B cell (primary cell): ENCODE results near the gene HSPB6. TPM values are rescaled to one million over a fixed set of nuclear protein-coding genes. Genes with fewer than 3 reads are reported as not detected.

Experiments used
- ATAC-seq: fragments of 200-7000 bp; cut with Tn5 transposase; one replicate; pipeline ENCODE4 v1.10.0; 2021; ENCODE audit warnings: low read depth, mild to moderate bottlenecking, moderate number of reproducible peaks, moderate library complexity
- CTCF ChIA-PET: fragments of 350-600 bp; sonication (Branson Sonifier 250); formaldehyde crosslinking; loops from one replicate; lab custom pipeline; 2021; ENCODE audit warnings: antibody characterized with exemption, inconsistent platforms; lab: Charles Lee
- POLR2A ChIA-PET: fragments of 350-600 bp; sonication (Branson Sonifier 250); formaldehyde crosslinking; loops from one replicate; lab custom pipeline; 2021; ENCODE audit warnings: antibody characterized with exemption; lab: Charles Lee
- DNase-seq: peaks from one replicate; pipeline ENCODE4 v3.0.0; 2013
- H2AFZ ChIP-seq: 2 replicates; pipeline ENCODE4 v1.6.1; 2012; ENCODE audit warnings: mild to moderate bottlenecking, low read depth, low read length; ENCODE audit not compliant: insufficient read depth, poor library complexity, severe bottlenecking
- H3K27ac ChIP-seq, 2 donors: 1 replicate in 1 of 2; 2 replicates in 1 of 2; pipeline ENCODE4 v1.5.1; 2012 to 2013; ENCODE audit warnings: low read length in 2 of 2, mild to moderate bottlenecking in 2 of 2, moderate library complexity in 1 of 2
- H3K27me3 ChIP-seq, 4 experiments: fragments of 200-600 bp in 1 of 4; sonication (generic) in 1 of 4; replicated peaks in 1 of 4; 1 replicate in 2 of 4; 2 replicates in 2 of 4; pipeline versions ENCODE4 v1.6.1 to v1.7.0; 2013 to 2016; ENCODE audit warnings: low read length in 3 of 4, mild to moderate bottlenecking in 2 of 4, mixed read lengths in 1 of 4, moderate library complexity in 1 of 4; ENCODE audit not compliant: insufficient read depth in 4 of 4, control insufficient read depth in 3 of 4; ENCODE audit errors: control extremely low read depth in 1 of 4
- H3K36me3 ChIP-seq, 2 experiments: replicated peaks in 1 of 2; 1 replicate in 1 of 2; 2 replicates in 1 of 2; pipeline versions ENCODE4 v1.6.1 to v1.7.1; 2013; ENCODE audit warnings: low read length in 1 of 2; ENCODE audit not compliant: insufficient read depth in 2 of 2, control insufficient read depth in 1 of 2; ENCODE audit errors: control extremely low read depth in 1 of 2, extremely low read depth in 1 of 2
- H3K4me1 ChIP-seq, 2 donors: fragments of 200-600 bp in 1 of 2; sonication (generic) in 1 of 2; 1 replicate in 1 of 2; 2 replicates in 1 of 2; pipeline versions ENCODE4 v1.5.1 to v1.6.1; 2013 to 2017; ENCODE audit warnings: low read length in 2 of 2; ENCODE audit not compliant: control insufficient read depth in 2 of 2, insufficient read depth in 2 of 2
- H3K4me2 ChIP-seq: replicated peaks from 2 replicates; pipeline ENCODE3; 2012; ENCODE audit warnings: mild to moderate bottlenecking, low read depth, low read length; ENCODE audit not compliant: poor library complexity, severe bottlenecking
- H3K4me3 ChIP-seq, 5 experiments: fragments of 200-600 bp in 1 of 5; sonication (generic) in 1 of 5; 1 replicate in 3 of 5; 2 replicates in 2 of 5; pipeline versions ENCODE4 v1.5.1 to v1.7.0; 2011 to 2016; ENCODE audit warnings: low read length in 4 of 5, mild to moderate bottlenecking in 4 of 5, low read depth in 2 of 5, control low read depth in 1 of 5, moderate library complexity in 1 of 5; ENCODE audit not compliant: insufficient read depth in 1 of 5; ENCODE audit errors: control extremely low read depth in 1 of 5, extremely low read depth in 1 of 5
- H3K79me2 ChIP-seq: fragments of 200-600 bp; sonication (generic); one replicate; pipeline ENCODE4 v1.6.0; 2016; ENCODE audit warnings: low read length; ENCODE audit not compliant: control insufficient read depth, insufficient read depth
- H3K9ac ChIP-seq: fragments of 200-600 bp; sonication (generic); 2 replicates; pipeline ENCODE4 v1.6.1; 2017; ENCODE audit warnings: mild to moderate bottlenecking, low read length, moderate library complexity
- H3K9me3 ChIP-seq, 3 donors: one replicate each; pipeline versions ENCODE4 v1.6.1 to v1.7.1; 2013; ENCODE audit warnings: low read length in 2 of 3; ENCODE audit not compliant: control insufficient read depth in 2 of 3, insufficient read depth in 1 of 3; ENCODE audit errors: control extremely low read depth in 1 of 3
- H4K20me1 ChIP-seq: 2 replicates; pipeline ENCODE4 v1.6.0; 2012; ENCODE audit warnings: mild to moderate bottlenecking, low read length; ENCODE audit not compliant: insufficient read depth, control insufficient read depth, poor library complexity, severe bottlenecking
- H3K27ac Mint-ChIP-seq: one replicate; pipeline ENCODE4 v1.8.0; 2021; ENCODE audit warnings: mixed read lengths
- H3K27me3 Mint-ChIP-seq: one replicate; pipeline ENCODE4 v1.8.0; 2021; ENCODE audit warnings: mixed read lengths
- H3K4me1 Mint-ChIP-seq: one replicate; pipeline ENCODE4 v1.8.0; 2021; ENCODE audit warnings: mixed read lengths
- H3K4me3 Mint-ChIP-seq: one replicate; pipeline ENCODE4 v1.8.0; 2021; ENCODE audit warnings: mixed read lengths
- H3K9me3 Mint-ChIP-seq: one replicate; pipeline ENCODE4 v1.8.0; 2022; ENCODE audit warnings: mixed read lengths; ENCODE audit not compliant: insufficient read depth
- CTCF ChIP-seq: fragments of 200-600 bp; IDR thresholded peaks from one replicate; pipeline ENCODE4 v1.8.0; 2022; ENCODE audit warnings: antibody characterized with exemption, mild to moderate bottlenecking
- EZH2 ChIP-seq: IDR thresholded peaks from 2 replicates; pipeline ENCODE4 v1.6.1; 2012; ENCODE audit warnings: borderline replicate concordance, low read depth, mild to moderate bottlenecking, moderate library complexity, low read length; ENCODE audit not compliant: insufficient read depth, poor library complexity, severe bottlenecking
- WGBS: methylation state at CpG from one replicate; pipeline ENCODE4 v1.1.5; 2013; ENCODE audit warnings: missing lambda C conversion rate; ENCODE audit not compliant: insufficient coverage; 5-methylcytosine and 5-hydroxymethylcytosine counted together
- intact Hi-C: fragments of 100-400 bp; cut with micrococcal nuclease; formaldehyde crosslinking; loops from one replicate; pipeline ENCODE4 v1.10.0; 2022
- polyA plus RNA-seq: library from polyadenylated mRNA; depleted of rRNA; stranded (reverse); fragments of >200 nt; gene quantifications from 2 replicates; pipeline ENCODE4 v1.2.3, GENCODE V29; 2012
- total RNA-seq, 2 donors: library from RNA; stranded (reverse); fragments of 120-200 nt in 1 of 2; gene quantifications; 1 replicate in 1 of 2; 2 replicates in 1 of 2; pipeline versions ENCODE4 v1.2.3 to v1.2.4, GENCODE V29; 2013 to 2022

Gene HSPB6
- total and polyA plus RNA-seq, 2 donors (not counting 1 experiment from before 2014, with no cell fraction given), result not detected

GRCh38 chr19:35768082-35768421, 11.2 kb upstream of the HSPB6 start:
- 88% methylated on average over 15 of the region's 15 CpGs for WGBS
- TF ChIP-seq CTCF (no peak), EZH2 (no peak)
- no peak overlapping the region for H3K27ac Mint-ChIP-seq
- Histone ChIP-seq H3K27me3 (no peaks in the 10 kb centered on the region), H4K20me1 (no peaks in the 10 kb centered on the region), H3K27ac (no peak overlapping the region), H2AFZ (no peak overlapping the region), H3K36me3 (peaks cover 0 to 8% of the 10 kb centered on the region in 2 experiments), H3K4me1 (no peaks in the 10 kb centered on the region), H3K9me3 (no peaks in the 10 kb centered on the region), H3K79me2 (no peaks in the 10 kb centered on the region), H3K4me3 (no peak overlapping the region), H3K4me2 (no peak overlapping the region), H3K9ac (no peak overlapping the region)
- ATAC-seq (no peak), DNase-seq (no peak)
- H3K4me3 Mint-ChIP-seq, result no peak overlapping the region
- CTCF ChIA-PET, result no interaction called here
- H3K27me3 Mint-ChIP-seq, result no peaks in the 10 kb centered on the region
- peaks cover 3% of the 10 kb centered on the region for H3K4me1 Mint-ChIP-seq
- POLR2A ChIA-PET, result no interaction called here
- H3K9me3 Mint-ChIP-seq, result no peaks in the 10 kb centered on the region
- intact Hi-C loops, result no loop called here

- no peaks in the 10 kb centered on the region for H3K4me1 ChIP-seq
These were observed 10.7 kb upstream of the HSPB6 start for GRCh38 chr19:35767288-35768081.

More at GRCh38 chr19:35767288-35768081, 10.7 kb upstream of the HSPB6 start:
- ChIA-PET CTCF (interaction anchor here (0.5 kb wide), 1 partner anchor 72 kb away, joined by 4 read pairs; no protein-coding TSS in a partner anchor), POLR2A (interaction anchor here (1.0 kb wide), 1 partner anchor 27 kb away, joined by 3 read pairs; no protein-coding TSS in a partner anchor)
- Histone ChIP-seq H3K9me3 (no peaks in the 10 kb centered on the region), H3K4me2 (no peak overlapping the region), H3K36me3 (peaks cover 0 to 8% of the 10 kb centered on the region in 2 experiments), H3K27ac (peak overlapping the region in 1 of 2 donors; percentile 20), H3K27me3 (no peaks in the 10 kb centered on the region), H4K20me1 (no peaks in the 10 kb centered on the region), H3K9ac (no peak overlapping the region), H3K4me3 (no peak overlapping the region), H3K79me2 (no peaks in the 10 kb centered on the region), H2AFZ (no peak overlapping the region)
- 40% methylated on average over 34 of the region's 34 CpGs for WGBS
- Mint-ChIP-seq H3K27ac (no peak overlapping the region), H3K9me3 (no peaks in the 10 kb centered on the region), H3K27me3 (no peaks in the 10 kb centered on the region), H3K4me1 (peaks cover 3% of the 10 kb centered on the region), H3K4me3 (no peak overlapping the region)
- DNase-seq (no peak), ATAC-seq (no peak)
- intact Hi-C loops, result no loop called here
- TF ChIP-seq EZH2 (no peak), CTCF (no peak)
